Measurements from ENCODE around the gene LIPG.

GRCh38 chr18:49588171-49588570, 26.3 kb downstream of the LIPG start:
- TF ChIP-seq CTCF (IDR thresholded peaks at IDR 0.05) (no peak), POLR2AphosphoS5 (IDR thresholded peaks at IDR 0.05) (no peak)

All from esophagus muscularis mucosa (tissue), 3 donors.